ENCODE results near the gene M1AP.
A peak's percentile ranks its signal among the peaks of the same experiment; 100 is the strongest.
"Not testable (repeated sequence)": the region's sequence is repeated elsewhere in the genome, so short reads cannot be mapped to it uniquely, and the experiment has no call there.

M1AP gene

DNA sequence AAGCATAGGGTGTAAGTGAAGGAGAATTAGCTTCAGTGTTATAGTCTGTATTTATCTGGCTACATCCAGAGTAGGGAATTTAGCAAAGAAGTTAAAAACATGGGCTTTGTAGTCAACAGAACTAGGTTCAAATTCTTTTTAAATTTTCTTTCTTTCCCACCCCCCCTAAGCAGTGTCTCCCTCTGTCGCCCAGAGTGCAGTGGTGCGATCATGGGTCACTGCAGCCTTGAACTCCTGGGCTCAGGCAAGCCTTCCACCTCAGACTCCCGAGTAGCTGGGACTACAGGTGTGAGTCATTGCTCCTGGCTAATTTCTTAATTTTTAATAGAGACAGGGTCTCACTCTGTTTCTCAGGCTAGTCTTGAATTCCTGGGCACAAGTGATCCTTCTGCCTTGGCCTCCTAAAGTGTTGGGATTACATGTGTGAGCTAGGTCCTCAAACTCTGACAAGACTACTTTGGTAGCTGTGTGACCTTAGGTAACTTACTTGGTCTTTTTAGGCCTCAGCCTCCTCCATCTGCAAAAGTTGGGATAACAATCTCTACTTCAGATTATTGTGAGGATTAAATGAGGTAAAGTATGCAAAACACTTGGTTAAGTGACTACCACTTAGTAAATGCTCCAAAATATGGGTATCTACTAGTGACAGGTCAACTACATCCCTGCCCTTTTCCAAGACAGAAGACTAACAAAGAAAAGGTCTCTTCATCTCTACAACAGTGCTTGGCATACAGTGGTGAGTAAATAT is 75.8 kb downstream of the M1AP start:
- DNase-seq (ENCODE audit: low read depth, low spot score), result no peak
- no peak overlapping the region for H3K27ac ChIP-seq

DNA sequence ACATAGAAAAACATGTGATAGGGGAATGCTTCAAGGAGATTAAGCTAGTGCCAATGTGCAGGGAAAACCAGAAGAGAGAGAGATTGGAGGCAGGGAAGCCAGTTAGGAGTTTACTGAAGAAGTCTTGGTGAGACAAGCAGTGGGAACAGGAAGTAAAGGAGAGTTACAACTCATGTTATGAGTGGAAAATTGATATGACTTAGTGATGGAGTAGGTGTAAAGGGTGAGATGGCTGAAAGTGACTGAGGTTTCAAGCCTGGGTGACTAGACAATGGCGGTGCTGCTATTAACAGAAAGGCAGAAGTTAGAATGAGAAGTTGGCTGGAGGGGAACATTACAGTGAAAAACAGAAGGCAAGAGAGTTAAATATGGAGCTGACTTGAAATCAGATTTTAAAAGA is 77.1 kb downstream of the M1AP start:
- no peak for DNase-seq (ENCODE audit: low read depth, low spot score)
- no peak overlapping the region for H3K27ac ChIP-seq

DNA sequence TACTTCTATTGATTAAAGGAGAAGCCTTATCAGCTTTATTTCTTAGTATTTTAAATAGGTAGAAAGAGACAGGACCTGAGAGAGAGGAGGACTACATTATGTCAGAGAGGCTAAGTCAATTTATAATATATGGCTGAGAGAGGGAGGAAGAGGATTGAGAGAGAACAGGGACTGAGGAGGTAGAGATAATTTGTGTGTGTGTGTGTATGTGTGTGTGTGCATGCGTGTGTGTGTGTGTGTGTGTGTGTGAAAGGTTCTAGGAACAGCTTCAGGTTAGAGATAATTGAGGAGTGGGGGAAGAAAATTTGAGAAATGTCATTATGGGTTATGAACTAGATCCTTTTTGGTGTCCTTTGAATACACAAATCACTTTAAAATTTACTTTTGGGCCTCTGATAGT is 78.4 kb downstream of the M1AP start:
- H3K27ac ChIP-seq, result no peak overlapping the region
- no peak for DNase-seq (ENCODE audit: low read depth, low spot score)

DNA sequence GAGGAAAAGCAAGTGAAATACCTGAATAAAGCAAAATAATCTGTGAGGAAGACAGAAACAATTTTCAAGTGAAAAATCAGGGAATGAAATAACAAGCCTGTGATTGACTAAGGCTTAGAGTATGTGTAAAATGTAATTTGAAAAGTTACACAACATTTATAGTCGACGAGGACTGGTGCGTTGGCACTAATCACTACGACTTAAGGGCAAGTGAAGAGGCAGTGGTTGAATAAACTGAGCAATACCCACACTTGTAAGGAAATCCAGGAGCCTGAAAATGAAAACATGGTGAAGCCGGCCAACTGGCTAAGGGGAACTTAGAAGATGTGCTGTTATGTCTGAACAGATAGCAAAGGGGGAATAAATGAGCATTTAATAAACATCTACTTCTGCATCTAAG is 80.2 kb downstream of the M1AP start:
- peak overlapping the region; percentile 76 for H3K27ac ChIP-seq
- peak; percentile 48 for DNase-seq (ENCODE audit: low read depth, low spot score)

DNA sequence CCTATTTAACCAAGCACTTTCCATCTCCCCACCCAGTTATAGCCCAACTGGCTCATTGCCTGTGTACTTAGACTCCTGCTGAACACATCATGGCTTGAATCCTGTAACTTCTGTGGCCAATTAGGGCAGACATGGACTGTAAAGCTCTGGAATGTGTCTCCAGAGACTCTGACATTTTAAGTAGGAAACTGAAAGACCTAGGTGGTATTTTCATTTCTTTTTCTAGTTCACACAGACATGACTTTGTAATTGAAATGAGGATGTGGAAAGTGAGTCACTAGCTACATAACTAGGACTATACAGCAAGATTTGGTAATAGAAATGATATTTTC is 81.4 kb downstream of the M1AP start:
- no peak for DNase-seq (ENCODE audit: low read depth, low spot score)
- H3K27ac ChIP-seq, result peak overlapping the region; percentile 76

DNA sequence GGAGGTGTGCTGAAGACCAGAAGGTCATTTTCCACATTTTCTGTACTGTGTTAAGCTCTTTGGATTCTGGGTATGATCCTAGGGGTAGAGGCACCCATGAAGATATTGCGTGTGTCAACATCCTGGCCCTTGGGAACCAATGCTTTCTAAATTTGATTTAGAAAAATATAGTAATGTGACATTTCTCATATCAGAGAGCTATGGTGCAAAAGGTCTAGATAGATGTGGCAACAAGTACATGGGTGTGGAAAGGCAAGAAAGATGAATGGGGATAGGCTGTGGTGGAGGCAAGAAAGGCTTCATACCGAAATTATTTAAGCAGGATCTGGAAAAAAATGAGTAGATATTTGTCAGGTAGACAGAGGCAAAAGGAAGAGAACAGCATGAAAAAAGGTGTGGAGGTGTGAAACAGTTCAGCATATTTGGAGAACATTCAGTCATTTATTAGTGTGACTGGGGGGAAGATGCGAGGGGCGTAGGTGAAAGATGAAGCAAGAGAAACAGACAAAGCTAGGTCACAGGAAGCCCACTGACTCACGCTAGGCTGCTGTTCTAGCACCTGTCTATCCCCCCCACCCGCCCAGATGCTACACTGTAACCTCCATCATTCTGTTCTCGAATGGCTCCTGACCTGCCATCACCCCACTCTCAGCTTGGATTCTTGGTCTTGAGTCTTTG is 81.9 kb downstream of the M1AP start:
- peak overlapping the region; percentile 76 for H3K27ac ChIP-seq

DNA sequence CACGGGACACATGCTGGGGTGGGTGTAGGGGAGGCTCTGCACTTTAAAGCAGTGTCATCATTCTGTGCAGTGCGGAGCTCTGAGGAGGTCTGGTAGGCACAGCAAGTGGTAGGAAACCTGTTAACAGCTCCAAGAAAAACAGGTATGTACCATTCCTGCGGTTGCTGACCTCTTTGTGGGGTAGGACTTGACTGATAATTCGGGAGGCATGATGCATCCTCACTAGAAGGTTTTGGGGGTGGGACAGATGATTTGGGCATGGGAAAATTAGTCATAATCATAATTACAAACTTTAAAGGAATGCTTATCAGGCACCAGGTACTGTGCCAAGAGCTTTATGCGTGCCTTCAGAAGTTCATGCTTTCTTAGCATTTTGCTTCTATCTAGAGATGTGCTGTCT is 83.9 kb downstream of the M1AP start:
- DNase-seq (ENCODE audit: low read depth, low spot score), result no peak
- H3K27ac ChIP-seq, result no peak overlapping the region

More for the DNA sequence above, 81.9 kb downstream of the M1AP start:
- DNase-seq (ENCODE audit: low read depth, low spot score), result no peak

DNA sequence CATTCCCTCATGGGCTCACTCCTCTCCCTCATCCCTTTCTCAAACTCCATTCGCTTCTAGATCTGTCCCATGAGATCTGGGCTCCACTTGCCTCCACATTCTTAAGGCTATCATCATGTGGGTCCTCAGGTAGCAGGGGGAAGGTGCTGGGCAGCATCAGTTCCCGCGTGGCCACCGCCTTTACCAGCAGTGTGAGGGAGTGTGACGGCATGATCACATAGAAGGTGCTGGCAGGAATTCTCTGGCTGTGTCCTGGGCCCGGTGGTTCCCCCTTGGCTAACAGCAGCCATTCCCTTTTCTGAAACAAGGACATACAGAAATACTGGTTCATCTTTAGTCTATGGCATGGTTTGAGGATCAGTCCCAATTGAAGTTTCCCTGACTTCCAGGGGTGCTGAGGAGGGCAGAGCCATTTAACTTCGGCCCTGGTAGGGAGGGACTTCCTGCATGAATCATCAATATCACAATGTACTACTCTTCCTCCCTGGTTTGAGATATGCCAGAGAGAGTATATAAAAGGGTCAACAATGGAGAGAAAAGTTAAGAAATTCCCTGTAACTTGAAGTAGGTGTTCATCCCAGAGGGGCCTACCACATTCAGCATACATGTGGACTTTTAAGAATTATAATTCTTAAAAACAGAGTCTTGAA is 85.9 kb downstream of the M1AP start:
- no peak overlapping the region for H3K27ac ChIP-seq
- DNase-seq (ENCODE audit: low read depth, low spot score), result no peak

DNA sequence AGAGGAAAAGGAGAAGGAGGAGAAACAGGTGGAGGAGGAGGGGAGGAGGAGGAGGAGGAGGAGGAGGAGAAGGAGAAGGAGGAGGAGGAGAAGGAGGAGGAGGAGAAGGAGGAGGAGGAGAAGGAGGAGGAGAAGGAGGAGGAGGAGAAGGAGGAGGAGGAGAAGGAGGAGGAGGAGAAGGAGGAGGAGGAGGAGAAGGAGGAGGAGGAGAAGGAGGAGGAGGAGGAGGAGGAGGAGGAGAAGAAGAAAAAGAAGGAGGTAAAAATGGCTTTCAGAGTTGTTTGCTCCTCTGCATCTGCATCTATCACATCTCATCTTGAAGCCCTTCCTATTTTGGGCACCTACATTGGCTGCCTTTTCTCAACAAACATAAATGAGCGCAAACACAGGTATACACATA is 87.1 kb downstream of the M1AP start:
- DNase-seq (ENCODE audit: low read depth, low spot score); H3K27ac ChIP-seq: not testable (repeated sequence)

DNA sequence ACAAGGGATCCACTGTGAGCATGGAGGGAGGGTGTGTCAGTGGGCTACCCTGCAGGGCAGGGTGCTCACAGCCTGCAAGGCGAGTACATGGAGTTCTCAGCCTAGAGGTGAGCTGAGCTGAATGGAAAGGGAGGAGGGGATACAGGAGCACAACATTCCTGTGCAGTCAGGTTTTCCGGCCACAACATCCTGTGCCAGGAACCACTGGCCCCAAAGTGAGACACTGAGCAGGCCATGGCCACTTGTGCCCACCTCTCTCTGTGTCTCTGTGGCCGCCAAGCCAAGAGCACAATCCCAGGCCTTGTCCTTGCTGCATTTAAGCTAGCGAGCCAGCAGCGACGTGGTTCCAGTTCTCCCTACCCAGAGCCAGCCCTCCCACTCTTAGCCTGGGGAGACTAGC is 87.5 kb downstream of the M1AP start:
- H3K27ac ChIP-seq, result no peak overlapping the region
- DNase-seq (ENCODE audit: low read depth, low spot score), result no peak

DNA sequence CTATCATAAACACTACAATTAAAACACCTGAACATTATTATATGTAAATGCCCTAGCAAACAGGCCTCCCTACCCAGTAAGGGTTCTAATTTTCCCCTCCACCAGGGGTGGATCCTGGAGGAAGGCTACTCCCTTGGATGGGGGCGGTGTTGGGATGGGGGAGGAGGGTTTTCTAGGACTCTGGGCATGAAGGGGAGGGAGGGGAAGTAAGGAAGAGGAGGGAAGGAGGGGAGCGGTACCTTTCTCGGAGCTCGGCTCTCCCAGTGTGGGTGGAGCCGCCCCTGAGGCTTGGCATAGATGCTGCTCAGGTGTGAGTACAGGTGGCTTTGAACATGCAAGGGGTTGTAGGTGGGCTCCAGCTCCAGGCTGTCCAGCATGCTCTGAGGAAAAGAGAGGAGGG is 88.2 kb downstream of the M1AP start:
- H3K27ac ChIP-seq, result no peak overlapping the region
- no peak for DNase-seq (ENCODE audit: low read depth, low spot score)

DNA sequence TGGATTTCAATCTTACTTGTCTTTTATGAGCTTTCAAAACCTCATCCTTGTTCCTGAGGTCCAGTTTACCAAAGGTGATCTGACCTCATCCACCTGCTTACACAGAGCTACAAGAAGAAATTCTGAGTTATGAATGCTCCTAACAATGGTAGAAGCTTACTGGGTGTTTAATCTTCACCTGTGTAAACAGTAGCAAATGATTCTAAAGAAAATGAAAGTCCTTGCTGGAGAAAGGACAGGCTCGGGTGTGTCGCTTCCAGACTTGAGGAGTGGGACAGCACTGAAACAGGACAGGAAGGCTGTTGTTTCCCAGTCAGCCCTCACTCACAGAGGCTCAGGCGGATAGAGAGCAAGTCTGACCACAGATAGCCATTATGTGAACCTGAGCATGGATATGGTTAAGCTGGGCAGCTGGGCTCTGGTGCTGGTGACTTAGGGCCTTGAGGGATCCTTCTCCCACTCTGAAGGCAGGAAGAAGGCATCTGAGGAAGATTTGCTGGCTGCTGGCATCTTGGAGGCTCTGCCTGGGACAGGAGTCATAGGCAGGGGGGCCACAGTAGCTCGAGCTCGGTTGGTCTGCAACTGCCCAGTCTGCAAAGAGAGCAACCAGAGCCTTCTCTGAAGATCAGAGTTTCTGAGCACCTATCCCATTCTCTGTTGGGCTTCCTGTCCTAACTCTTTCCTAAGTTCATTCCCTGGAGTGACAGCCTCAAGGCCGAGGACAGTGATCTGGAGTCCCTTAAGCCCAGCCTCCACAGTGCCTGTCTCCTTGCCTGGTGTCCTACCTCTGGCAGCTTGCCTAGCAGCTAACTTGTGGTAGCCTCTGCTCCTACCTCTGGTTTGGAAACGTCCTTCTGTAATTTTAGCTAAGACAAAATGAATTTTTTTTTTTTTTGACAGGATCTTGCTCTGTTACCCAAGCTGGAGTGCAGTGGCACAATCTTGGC is 89.6 kb downstream of the M1AP start:
- DNase-seq (ENCODE audit: low read depth, low spot score), result no peak

DNA sequence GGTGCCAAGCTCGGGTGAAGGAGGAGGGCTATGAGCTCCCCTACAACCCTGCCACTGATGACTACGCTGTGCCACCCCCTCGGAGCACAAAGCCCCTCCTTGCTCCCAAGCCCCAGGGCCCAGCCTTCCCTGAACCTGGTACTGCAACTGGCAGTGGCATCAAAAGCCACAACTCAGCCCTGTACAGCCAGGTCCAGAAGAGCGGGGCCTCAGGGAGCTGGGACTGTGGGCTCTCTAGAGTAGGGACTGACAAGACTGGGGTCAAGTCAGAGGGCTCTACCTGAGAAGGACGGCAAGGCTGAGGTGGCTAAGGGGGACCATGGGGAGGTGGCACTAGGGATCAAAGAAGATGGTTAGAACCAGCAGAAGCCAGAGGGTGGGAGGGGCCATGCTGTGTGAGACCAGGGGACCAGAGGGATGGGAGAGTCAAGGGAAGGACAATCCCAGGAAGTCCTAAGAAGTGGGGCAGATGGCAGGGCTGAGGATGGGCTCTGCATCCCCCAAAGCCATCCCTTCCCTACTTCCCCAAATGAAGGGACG is 91.2 kb downstream of the M1AP start:
- no peak overlapping the region for H3K27ac ChIP-seq
- no peak for DNase-seq (ENCODE audit: low read depth, low spot score)

More for the DNA sequence above, 89.6 kb downstream of the M1AP start:
- no peak overlapping the region for H3K27ac ChIP-seq

DNA sequence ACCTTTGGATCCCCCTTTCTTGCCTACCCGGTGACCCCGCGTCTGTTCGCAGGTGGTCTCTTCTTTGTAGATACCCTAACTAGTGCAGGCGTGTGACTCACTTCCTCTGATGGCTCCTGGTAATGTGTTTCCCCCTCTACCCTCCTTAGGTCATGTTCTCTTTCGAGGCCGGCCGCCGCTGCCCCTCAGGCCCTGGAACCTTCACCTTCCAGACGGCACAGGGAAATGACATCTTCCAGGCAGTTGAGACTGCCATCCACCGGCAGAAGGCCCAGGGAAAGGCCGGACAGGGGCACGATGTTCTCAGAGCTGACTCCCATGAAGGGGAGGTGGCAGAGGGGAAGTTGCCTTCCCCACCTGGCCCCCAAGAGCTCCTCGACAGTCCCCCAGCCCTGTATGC is 92.0 kb downstream of the M1AP start:
- H3K27ac ChIP-seq, result no peak overlapping the region
- DNase-seq (ENCODE audit: low read depth, low spot score), result no peak

DNA sequence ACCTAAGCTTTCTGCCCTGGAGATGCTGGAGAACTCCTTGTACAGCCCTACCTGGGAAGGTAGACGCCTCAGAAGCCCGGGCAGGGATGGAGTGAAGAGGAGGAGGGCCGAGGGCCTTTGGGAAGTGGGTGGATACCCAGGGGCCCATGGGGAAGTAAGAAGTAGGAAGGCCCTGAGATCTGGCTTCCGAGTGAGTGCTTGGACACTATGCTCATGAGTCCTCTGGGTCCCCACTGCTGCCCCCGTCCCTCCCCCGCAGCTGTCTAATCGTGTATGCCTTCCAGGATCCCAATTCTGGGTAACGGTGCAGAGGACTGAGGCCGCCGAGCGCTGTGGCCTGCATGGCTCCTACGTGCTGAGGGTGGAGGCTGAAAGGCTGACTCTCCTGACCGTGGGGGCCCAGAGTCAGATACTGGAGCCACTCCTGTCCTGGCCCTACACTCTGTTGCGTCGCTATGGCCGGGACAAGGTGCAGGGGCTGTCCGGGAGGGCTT is 92.5 kb downstream of the M1AP start:
- DNase-seq (ENCODE audit: low read depth, low spot score), result no peak
- H3K27ac ChIP-seq, result no peak overlapping the region

DNA sequence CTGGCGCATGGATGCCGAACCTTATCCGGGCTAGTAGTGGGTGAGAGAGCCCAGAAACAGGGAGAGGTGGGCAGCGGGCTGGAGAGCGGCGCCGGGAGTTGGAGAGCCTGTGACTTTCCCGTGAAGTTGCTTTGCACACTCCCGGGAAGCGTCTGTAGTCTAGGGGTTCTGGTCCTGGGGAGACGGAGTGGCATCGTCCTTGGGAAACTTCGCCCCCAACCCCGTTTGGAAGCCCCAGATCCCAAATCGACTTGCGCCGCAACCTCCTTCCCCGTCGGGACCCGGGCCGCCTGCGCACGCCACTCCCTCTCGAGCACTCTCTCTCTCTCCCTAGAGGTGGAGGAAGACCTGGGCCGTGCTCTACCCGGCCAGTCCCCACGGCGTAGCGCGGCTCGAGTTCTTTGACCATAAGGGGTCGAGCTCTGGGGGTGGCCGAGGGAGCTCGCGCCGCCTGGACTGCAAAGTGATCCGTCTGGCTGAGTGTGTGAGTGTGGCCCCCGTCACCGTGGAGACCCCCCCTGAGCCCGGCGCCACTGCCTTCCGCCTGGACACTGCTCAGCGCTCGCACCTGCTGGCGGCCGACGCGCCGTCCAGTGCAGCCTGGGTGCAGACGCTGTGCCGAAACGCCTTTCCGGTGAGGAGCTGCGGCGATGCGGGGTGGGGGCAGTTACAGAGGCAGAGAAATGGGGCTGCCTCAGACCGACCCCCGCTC is 93.2 kb downstream of the M1AP start:
- no peak for DNase-seq (ENCODE audit: low read depth, low spot score)
- no peak overlapping the region for H3K27ac ChIP-seq

DNA sequence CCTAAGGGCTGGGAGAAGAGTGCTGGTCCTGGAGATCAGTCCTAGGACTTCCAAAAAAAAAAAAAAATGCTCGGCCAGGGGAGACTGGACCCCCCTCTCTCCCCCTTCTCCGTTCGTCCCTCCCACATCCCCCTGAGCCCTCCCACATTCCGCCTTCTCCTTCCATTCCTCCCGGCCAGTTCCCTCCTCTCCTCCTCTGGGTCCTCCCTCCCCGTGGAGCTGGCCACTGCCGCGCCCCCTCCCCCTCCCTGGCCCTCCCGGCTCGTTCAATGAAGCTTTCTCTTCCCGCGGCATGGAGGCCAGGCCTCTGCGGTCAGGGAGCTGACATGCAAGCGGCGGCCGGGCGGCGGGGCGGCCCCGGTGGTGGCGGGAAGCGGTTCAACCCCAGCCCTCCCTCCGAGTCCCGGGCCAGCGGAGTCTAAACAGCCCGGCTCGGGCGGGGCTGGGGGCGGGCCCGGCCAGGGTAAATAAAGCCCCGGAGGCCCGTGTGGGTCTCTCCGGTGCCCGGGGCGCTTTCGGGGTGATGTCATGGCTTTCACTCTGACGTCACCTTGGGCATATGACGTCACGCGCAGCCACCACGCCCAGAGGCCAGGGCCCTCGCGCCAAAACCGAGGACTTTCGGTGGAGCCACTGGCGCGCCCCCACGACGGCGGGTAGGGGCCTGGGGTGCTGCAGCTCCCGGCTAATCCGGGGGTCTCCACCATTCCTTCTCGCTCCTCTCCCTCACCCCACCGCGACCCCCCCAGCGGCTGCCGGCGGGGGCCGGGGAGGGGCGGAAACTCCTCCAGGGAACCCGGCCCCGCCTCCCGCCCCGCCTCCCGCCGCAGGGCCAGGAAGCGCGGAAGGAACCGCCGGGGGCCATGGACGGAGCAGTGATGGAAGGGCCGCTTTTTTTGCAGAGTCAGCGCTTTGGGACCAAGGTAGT is 94.0 kb downstream of the M1AP start, which contains the start of the genes DOK1 and LOXL3:
DOK1 (plus strand) TSS at position 829 of the 928 bp plus-strand sequence; CDS start at position 864, 35 bp downstream.
LOXL3 (minus strand) TSS at position 51 of the 928 bp plus-strand sequence. CDS start 1,308 bp downstream, outside the sequence.
- DNase-seq (ENCODE audit: low read depth, low spot score), result no peak
- no peak within 1 kb of the TSS for H3K27ac ChIP-seq

Data from epithelial cell of prostate (primary cell).